NCI-H1092 treated with DMSO at 0.1 percent for 48 hours (cell line): ENCODE results near the gene CCDC183.
A peak's percentile ranks its signal among the peaks of the same experiment; 100 is the strongest.
"Not testable (repeated sequence)": the region's sequence is repeated elsewhere in the genome, so short reads cannot be mapped to it uniquely, and the experiment has no call there.

ENCODE experiments used
- DNase-seq: peaks from one replicate; lab custom pipeline; 2025; lab: John Stamatoyannopoulos, UW

The CCDC183 gene

DNA sequence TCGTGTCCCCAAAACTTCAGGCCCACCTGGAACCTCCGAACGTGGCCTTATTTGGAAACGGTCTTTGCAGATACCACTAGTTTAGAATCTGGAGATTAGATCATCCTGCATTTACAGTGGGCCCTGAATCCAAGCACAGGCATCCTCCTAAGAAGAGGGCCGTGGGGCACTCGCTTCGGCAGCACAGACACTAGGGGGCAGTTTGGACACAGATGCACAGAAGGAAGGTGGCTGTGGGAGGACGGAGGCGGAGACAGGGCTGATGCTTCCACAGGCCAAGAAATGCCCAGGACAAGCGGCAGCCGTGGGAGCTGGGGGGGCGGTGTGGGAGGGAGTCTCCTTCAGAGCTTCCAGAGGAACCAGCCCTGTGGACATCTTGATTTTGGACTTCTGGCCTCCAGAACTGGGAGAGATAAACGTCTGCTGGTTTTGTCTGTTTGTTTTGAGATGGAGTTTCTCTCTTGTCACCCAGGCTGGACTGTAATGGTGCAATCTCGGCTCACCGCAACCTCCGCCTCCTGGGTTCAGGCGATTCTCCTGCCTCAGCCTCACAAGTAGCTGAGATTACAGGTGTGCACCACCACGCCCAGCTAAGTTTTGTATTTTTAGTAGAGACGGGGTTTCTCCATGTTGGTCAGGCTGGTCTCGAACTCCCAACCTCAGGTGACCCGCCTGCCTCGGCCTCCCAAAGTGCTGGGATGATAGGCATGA, 35.1 kb upstream of the CCDC183 start:
- DNase-seq = peak; percentile 34

DNA sequence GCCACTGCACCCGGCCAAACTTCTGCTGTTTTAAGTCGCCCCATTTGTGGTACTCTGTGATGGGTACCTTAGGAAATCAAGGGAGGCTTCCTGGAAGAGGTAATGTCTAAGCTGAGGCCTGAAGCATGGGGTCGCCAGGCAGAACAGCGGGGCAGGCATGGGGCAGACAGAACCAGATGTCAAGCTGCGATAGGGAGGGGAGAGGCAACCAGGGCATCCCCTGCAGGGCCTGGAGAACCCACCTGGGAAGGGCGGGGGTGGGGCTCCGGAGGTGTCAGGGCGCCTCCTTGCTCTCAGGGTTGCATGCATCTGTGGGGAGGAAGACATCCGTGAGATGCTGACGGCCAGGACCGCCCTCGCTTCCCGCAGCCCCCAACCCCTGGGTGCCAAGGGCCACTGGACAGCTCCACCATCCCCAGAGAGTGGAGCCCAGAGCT, 34.6 kb upstream of the CCDC183 start:
- no peak for DNase-seq

DNA sequence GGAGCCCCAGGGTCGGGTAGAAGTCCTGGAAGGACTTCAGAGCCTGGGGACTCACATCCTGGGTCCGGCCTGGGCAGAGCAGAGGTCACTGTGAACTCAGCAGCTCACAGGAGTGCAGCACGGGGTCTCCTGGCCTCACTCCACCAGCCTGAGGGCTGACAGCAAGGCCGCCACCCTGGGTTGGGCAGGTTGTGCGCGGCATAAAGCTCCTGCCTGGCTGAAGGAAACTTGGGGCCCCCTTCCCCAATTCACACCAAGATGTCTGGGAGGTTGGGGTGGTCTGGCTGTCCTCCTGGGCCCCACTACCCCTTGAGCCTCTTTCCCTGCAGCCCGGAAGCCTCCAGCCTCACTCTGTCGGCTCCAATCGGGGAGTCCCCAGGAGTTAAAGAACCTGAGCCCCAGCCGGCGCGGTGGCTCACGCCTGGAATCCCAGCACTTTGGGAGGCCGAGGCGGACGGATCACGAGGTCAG, 33.9 kb upstream of the CCDC183 start:
- DNase-seq = no peak

DNA sequence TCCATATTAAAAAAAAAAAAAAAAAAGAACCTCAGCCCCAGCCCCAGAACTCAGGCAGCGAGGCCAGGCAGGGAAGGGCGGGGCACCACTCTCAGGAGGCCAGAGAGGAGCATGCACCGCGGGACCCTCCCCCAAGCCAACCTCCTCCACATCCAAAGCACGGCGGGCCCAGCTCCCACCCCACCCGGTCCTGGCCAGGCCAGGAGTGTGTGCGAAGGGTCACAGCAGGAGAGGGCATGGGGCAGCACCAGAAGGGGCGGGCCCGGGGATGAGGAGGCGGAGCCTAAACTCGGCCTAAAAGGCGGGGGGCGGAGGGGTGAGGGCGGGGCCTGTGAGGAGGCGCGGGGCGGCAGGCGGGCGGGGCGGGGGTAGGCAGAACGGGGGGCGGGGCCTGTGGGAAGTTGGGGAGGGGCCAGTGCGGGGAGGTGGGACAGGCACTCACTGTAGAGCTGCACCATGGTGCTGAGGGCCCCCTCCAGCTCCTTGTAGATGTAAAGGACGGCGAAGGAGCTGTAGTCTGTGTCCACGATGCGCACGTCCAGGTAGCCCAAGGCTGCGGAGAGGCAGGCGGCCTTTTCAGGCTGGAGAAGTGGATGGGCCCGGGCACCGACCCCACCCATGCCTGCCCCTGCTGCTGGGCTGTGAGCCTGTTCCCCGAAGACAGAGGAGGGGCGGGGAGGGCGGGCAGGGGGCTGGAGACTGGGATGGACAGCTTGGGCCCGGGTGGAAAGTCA, 33.1 kb upstream of the CCDC183 start:
- DNase-seq = no peak

DNA sequence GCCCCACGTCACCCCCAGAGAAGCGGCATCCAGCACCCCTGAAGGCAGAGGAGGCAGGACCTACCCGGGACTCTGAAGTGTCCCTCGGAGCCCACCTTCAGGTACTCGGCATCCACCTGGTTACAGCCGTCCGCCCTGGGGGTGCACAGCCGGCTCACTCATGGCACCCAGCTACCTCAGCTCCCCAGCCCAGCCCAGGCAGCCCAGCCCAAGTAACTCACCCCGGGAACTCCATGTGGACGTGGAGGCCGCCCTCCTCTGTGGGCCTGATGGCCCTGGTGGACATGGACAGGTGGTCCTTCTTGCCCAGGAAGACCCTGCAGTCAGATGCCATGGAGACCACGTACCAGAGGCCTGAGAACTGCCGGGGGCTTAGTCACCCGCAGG, 32.5 kb upstream of the CCDC183 start:
- DNase-seq = no peak

DNA sequence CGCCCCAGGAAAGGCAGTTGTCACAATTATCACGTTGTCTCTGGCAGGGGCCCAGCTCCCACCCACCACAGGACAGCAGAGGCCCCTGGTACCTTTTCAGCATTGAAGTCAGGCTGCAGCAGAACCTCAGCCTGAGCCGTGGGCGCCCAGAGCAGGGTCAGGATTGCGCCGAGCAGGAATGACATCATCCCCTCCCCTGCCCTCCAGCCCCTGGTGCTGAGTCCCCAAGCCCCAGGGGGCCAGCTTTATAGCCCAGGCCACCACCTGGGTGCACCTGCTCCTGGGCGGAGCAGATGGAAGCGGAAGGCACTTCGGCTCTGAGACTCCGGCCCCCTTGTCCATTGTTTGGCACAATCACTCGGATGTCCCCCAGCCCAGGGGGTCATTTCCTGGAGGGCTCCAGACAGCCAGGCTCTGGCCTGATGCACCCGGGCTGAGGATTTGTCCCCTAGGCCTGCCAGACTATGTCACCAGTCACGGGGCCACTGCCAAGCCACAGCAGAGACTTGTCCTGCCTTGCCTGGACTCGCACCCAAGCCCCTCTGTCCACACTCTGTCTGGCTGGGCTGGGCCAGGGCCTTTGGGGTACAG, 31.7 kb upstream of the CCDC183 start, which contains the start of gene LCN15:
Gene LCN15, minus strand, starts transcription at position 218 of the 591 bp plus-strand sequence. Its CDS starts 30 bp downstream, at position 188.
- DNase-seq = peak; percentile 50

DNA sequence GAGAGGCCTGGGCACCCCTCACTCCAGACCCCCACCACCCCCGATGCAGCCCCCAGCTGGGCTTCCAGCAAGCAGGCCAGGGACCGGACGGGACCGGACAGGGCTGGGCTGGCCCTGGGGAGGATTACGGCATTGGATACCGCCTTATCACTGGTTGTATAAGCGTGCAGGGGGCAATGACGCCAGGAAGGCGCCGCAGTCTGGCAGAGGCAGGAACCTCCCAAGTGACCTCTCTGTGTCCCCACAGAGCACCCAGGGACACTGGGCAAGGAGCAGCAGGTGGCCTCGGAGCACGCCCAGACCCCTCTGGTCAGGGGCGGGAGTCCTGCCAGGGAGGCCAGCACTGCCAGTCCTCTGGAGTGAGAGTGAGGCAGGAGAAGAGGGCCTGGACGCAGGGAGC, 31.1 kb upstream of the CCDC183 start:
- DNase-seq = no peak

DNA sequence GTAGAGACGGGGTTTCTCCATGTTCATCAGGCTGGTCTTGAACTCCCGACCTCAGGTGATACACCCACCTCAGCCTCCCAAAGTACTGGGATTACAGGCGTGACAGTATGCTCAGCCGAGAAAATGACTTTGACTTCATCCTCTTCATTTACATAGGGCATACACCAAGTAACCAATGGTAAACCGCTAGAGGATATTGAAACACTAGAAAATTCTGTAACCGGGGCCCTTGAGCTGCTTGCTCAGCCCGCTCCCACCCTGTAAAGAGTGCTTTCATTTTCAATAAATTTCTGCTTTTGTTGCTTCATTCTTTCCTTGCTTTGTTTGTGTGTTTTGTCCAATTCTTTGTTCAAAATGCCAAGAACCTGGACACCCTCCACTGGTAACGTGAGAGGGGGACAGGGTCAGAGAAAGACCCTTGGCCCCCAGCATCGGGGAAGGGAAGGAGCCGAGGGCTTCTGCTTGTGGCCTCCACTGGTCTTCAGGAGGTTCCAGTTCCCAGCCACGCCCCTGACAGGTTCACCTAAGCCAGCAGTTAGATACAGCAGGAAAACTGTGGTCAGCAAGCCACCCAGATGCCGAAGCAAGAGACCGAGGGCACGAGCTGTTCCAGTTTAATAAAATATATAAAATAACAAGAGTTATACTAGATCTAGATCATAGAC, 30.3 kb upstream of the CCDC183 start:
- not testable (repeated sequence) for DNase-seq

DNA sequence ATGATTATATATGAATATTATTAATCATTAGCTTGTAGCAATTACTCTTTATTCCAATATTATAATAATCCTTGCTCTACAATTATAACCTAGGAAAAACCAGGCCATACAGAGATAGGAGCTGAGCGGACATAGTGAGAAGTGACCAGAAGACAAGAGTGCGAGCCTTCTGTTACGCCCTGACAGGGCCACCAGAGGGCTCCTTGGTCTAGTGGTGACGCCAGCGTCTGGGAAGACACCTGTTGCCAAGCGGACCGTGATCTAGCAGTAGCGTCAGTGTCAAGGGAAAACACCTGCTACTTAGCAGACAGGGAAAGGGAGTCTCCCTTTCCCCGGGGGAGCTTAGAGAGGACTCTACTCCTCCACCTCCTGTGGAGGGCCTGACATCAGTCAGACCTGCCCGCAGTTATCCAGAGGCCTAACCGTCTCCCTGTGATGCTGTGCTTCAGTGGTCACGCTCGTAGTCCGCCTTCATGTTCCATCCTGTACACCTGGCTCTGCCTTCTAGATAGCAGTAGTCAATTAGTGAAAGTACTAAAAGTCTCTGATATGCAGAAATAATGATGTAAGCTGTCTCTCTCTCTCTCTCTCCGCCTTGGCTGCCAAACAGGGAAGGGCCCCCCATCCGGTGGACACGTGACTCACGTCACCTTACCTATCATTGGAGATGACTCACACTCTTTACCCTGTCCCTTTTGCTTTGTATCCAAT, 29.6 kb upstream of the CCDC183 start:
- DNase-seq = peak; percentile 34

DNA sequence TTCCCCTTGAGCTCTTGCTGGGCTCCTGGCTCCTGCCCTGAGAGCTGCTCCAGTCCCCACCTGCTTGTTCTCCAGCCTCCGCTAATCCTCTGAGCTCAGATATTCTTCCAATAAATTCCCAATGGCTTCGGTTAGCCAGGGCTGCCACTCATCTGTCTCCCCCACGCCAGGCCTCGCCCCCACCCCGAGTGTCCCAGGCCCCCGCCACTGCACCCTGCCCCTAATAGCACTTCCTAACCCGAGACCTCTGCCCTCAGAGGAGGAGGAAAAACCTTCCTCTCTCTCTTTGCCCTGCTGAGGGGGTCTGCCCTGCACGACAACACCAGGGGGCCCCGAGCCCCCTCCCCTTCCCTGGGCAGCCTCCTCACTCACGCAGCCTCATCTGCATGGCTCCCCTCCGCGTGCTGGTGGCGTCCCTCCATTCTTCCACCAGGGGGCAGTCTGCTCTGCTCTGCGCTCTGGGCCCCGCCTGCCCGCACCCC, 26.4 kb upstream of the CCDC183 start:
- DNase-seq = peak; percentile 32

DNA sequence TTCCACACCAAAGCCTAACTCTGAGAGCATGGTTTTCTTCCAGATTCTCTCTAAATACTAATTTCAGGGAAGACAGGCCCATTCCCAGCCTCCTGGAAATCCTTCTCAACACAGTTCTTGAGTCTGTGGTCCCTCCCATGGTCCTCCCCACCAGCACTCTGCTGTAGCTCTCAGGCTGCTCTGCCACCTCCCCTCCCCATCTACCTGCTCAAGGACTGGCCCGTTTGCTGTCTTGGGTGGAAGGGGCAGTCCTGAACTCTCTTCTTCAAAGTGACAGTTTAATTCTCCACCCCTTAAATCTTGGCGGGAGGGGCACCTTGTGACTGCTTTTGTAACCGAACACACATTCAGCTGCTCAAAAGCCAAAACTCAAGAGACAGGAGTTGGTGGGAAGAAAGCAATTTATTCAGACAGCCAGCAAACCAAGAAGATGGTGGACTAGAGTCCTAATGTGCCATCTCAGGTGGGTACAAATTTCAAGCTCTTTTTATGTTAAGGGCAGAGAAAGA, 24.2 kb upstream of the CCDC183 start:
- no peak for DNase-seq

DNA sequence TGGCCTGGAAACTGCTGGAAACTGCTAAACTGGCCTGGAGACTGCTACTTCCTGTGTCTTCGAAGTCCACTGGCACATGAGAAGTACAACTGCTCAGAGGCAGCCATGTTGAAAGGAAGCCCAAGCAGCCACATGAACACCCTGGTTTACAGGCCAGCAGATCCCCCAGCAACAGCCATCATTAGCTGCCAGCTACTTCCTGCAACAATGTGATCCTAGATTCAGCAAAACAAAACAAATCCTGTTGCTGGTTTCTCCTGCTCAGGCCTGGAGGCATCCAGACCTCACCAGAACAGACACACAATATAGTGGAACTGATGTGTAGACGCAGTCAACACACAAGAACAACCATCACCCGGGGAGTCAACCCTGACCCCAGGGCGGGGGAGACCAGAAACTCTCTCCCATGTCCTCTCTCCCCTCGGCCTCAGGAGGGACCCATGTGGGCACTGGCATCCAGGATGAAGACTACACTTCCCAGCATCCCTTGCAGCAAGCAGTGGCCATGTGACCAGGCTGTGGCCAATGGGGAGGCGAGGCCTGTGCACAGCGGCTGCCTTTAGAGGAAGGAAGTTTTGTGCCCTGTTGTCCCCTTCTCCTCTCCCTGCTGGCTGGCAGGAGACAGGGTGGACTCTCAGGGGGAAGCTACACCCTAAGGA, 22.6 kb upstream of the CCDC183 start:
- DNase-seq = no peak

DNA sequence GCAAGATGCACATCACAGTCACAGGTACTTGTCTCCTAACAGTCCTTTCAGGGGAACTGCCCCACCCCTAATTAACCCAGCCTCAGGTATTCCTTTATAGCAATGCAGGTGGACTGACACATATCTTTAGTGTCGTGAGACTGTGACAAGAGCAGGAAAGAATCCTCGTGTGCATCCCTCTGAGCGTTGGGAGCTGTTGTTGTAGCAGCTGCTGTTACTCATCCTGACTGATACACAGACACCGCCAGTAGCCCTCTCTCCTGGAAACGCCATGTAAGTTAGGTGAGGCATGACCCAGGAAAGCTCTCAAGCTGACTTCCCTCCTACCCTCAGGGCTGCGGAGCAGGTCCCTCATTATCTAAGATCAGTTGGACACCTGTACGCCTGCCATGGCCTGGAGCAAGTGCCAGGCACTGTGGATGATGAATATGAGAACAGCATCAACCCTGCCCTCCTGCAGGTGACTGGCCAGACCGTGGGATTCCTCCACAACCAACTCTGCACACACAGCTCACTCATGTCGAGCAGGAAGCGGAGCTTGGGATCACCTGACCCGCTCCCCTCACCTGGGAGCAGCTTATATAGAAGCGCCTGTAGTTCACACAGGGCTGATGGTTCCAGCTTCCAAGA, 21.6 kb upstream of the CCDC183 start:
- DNase-seq = no peak

DNA sequence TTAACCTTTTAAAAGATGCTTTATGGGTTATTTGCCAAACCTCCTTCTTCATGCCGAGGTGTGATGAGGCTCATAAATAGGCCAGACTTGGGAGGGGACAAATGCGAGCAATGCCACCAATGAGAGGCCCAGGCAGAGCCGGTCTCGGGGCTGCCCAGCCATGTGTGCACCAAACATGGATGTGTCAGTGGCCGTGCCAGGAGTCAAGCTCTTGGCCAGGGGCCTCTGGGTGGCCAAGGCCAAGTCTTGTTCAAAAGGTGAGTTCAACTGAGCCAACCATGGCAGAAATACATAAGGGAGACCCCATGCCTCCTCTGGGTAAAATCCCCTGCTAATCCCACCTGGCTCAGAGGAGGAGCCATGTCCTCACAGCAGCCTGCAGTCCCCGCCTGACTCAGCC, 20.9 kb upstream of the CCDC183 start:
- DNase-seq = no peak

DNA sequence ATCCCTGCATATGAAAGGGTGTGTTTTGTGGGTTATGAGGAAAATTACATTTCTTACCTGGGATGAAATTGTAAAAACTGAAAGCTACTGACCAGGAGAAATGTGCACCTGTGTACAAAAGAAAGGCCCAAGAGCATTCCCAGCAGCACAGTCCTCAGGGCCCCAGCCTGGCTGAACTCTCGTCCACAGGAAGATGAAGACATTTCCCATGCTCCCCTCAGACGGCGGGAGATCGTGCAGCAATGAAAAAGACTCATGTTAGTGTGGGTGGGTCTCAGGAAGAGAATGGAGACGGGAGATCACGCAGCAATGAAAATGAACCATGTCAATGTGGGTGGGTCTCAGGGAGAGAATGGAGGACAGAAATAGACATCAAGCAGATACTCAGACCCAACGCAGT, 19.2 kb upstream of the CCDC183 start:
- DNase-seq = no peak

DNA sequence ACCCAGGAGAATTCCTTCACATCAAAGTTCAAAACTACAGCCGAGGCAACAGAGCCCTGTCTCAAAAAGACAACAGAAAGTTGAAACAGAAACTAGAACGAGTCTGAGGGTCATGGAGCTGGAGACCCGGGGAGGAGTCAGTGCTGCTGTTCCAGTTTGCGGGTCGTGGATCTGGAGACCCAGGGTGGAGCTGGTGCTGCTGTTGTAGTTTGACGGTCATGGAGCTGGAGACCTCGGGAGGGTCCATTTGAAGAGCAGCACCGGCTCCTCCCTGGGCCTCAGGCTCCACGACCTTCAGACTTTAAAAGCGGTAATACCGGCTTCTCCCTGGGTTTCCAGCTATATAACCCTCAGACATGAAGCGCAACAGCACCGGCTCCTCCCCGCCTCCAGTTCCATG, 18.8 kb upstream of the CCDC183 start:
- no peak for DNase-seq

DNA sequence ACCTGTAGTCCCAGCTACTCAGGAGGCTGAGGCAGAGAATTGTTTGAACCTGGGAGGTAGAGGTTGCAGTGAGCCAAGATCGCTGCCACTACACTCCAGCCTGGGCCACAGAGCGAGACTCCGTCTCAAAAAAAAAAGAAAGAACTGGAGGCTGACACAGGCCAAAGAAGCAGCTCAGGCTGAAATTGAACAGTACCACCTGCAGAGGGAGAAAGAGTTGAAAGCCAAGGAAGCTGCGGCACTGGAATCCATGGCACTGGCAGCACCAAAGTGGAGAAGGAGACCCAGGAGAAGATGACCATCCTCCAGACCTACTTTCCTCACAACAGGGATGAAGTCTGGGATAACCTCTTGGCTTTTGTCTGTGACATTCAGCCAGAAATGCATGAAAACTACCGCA, 16.3 kb upstream of the CCDC183 start:
- DNase-seq = no peak

DNA sequence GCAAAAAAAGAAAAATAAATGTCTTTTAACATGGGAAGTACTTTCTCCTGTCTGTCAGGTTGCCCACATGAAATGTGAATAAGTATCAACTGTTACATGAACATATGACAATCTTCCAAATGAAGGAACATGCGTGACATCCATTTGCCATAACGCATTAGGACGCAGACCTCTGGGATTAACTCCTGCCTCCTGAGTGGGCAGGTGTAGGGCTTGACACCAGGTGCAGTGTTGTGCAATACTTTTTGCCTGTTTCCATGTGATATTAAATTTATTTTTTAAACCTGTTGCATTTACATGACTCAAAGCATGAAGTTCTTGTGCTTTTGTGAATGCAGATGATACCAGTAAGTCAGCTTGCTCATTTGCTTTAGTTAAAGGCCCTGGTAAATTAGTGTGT, 13.7 kb upstream of the CCDC183 start:
- no peak for DNase-seq

DNA sequence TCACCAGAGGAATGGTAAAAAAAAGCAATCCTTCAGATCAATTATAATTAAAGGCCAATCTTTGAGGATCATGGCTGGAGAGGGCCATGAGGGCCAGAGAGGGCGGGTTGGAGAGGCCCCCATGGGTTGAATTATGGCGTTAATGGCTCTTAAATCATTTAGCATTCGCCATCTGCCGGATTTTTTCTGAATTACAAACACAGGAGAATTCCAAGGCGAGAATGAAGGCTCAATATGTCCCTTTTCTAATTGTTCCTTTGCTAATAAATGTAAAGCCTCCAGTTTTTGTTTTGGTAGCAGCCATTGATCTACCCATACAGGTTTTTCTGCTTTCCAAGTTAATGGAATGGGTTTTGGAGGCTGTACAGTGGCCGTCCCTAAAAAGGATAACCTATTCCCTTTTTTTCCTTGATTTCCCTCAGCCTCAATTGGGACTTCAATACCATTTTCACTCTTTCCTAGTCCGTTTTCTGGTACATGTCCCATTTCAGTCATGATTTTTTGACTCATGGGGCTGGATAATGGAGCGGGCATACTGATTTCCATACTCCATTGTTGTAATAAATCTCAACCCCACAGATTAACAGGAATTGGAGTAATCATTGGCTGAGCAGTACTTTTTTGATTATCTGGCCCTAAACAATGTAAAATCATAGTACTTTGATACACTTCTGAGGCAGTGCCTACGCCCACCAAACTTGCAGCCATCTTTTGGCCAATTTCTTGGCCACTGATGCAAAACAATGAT, 11.7 kb upstream of the CCDC183 start:
- peak; percentile 24 for DNase-seq

DNA sequence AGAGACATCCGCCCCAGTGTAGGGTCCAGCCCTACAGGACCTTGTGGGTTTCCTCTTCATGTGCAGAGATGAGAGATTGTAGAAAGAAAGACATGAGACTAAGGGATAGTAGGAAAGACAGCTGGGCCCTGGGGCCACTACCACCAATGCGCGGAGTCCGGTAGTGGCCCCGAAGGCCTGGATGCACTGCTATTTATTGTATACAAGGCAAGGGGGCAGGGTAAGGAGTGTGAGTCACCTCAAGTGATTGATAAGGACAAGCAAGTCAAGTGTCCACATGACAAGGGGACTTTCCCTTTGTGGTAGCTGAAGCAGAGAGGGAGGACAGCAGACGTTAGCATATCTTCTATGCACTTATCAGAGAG, 11.2 kb upstream of the CCDC183 start:
- DNase-seq = no peak
